Glomerular endothelial cell (primary cell): Measurements from ENCODE around the gene CCDC183. TPM values are rescaled to one million over a fixed set of nuclear protein-coding genes. Genes with fewer than 3 reads are reported as not detected.
A peak's percentile ranks its signal among the peaks of the same experiment; 100 is the strongest.

ENCODE experiments used
- DNase-seq: peaks from one replicate; pipeline ENCODE4 v3.0.0-alpha.2; 2011; ENCODE audit warnings: low read depth, low spot score; ENCODE audit errors: extremely low read depth
- total RNA-seq: library from RNA; depleted of rRNA; stranded (reverse); fragments of >200 nt; gene quantifications from 2 replicates; pipeline ENCODE4 v1.2.3, GENCODE V29; 2015

The CCDC183 gene
- total RNA-seq, 1 donor from 2014 or later: 0.41 TPM

GRCh38 chr9:136847826-136848392 lies 51.8 kb downstream of the CCDC183 start:
- DNase-seq: no peak

GRCh38 chr9:136848393-136849037 lies 52.4 kb downstream of the CCDC183 start:
- DNase-seq: no peak

- peak; percentile 87 for DNase-seq
These were observed 53.2 kb downstream of the CCDC183 start, which contains the start of gene PHPT1 for GRCh38 chr9:136849038-136849959. Gene PHPT1, plus strand, starts transcription at chr9:136849409. Its CDS starts 22 bp downstream, at chr9:136849431.

GRCh38 chr9:136849960-136850865 lies 54.1 kb downstream of the CCDC183 start:
- no peak for DNase-seq

- DNase-seq: no peak
These were observed 55.0 kb downstream of the CCDC183 start for GRCh38 chr9:136850866-136851775.

- no peak for DNase-seq
These were observed 56.0 kb downstream of the CCDC183 start, which contains the start of gene MAMDC4 for GRCh38 chr9:136851941-136852663. Gene MAMDC4, plus strand, starts transcription at chr9:136852346. Its CDS starts 71 bp downstream, at chr9:136852417.

GRCh38 chr9:136852664-136853595 lies 56.8 kb downstream of the CCDC183 start:
- DNase-seq: no peak

- no peak for DNase-seq
These were observed 57.5 kb downstream of the CCDC183 start for GRCh38 chr9:136853596-136854112.

- DNase-seq: no peak
These were observed 58.1 kb downstream of the CCDC183 start for GRCh38 chr9:136854113-136854841.

- DNase-seq: no peak
These were observed 58.8 kb downstream of the CCDC183 start for GRCh38 chr9:136854842-136855460.

- DNase-seq: no peak
These were observed 59.4 kb downstream of the CCDC183 start for GRCh38 chr9:136855461-136856078.

- no peak for DNase-seq
These were observed 59.9 kb downstream of the CCDC183 start for GRCh38 chr9:136856079-136856476.

- no peak for DNase-seq
These were observed 60.5 kb downstream of the CCDC183 start for GRCh38 chr9:136856541-136857141.

GRCh38 chr9:136857166-136857565 lies 61.0 kb downstream of the CCDC183 start:
- DNase-seq: no peak
